22Rv1 (cell line): ENCODE measurements around the gene HS3ST3B1.

Experiments used
- CTCF ChIP-seq: fragments of 450-650 bp; IDR thresholded peaks from 2 replicates; pipeline ENCODE4 v1.5.1; 2017; ENCODE audit warnings: mild to moderate bottlenecking
- ZFX ChIP-seq: fragments of 450-650 bp; IDR thresholded peaks from 2 replicates; pipeline ENCODE4 v1.6.1; 2017; ENCODE audit warnings: antibody characterized with exemption, borderline replicate concordance

DNA sequence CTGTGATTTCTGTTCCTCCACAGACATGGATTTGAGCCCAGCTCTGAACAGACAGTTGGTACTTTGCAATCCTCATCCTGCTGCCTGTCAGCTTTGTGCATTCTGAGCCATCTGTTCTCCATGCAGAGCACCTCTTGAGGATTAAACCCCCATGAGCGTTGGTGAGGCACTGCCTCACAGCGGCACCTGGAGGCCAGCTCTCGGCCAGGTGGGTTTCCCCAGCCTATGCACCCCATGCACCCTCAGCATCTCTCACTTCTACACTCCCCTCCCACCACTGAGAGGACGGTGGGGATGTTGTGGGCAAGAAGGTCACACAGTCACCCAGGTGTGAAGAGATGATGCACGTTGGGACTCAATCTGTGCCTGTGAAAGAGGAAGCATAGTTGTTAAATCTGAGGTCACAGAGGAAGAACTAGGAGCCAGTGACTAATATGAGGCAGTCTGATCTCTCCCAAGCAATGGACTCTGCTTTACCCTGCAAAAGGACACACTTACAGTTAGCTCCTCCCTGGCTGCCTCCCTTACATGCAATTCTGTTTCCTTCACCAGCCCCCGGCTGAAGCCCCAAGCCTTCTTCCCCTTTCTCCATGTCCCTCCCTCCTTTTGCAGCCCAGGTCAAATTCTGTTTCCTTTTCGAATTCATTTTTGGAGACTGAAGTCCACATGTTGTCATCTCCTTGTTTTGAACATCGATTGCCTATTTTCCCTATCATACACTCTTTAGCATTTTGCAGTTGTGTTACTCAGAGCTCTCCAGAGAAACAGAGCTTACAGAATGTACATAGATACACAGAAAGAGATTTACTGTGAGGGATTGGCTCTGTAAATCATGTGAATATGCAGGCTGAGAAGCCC lies 58.5 kb downstream of the HS3ST3B1 start:
- TF ChIP-seq CTCF (no peak), ZFX (no peak)
